B cell (primary cell): ENCODE measurements around the gene IL7R. TPM values are rescaled to one million over a fixed set of nuclear protein-coding genes. Genes with fewer than 3 reads are reported as not detected.

Experiments used
- ATAC-seq: fragments of 200-7000 bp; cut with Tn5 transposase; one replicate; pipeline ENCODE4 v1.10.0; 2021; ENCODE audit warnings: low read depth, mild to moderate bottlenecking, moderate number of reproducible peaks, moderate library complexity
- CTCF ChIA-PET: fragments of 350-600 bp; sonication (Branson Sonifier 250); formaldehyde crosslinking; loops from one replicate; lab custom pipeline; 2021; ENCODE audit warnings: antibody characterized with exemption, inconsistent platforms; lab: Charles Lee
- POLR2A ChIA-PET: fragments of 350-600 bp; sonication (Branson Sonifier 250); formaldehyde crosslinking; loops from one replicate; lab custom pipeline; 2021; ENCODE audit warnings: antibody characterized with exemption; lab: Charles Lee
- DNase-seq: peaks from one replicate; pipeline ENCODE4 v3.0.0; 2013
- H2AFZ ChIP-seq: 2 replicates; pipeline ENCODE4 v1.6.1; 2012; ENCODE audit warnings: mild to moderate bottlenecking, low read depth, low read length; ENCODE audit not compliant: insufficient read depth, poor library complexity, severe bottlenecking
- H3K27ac ChIP-seq, 2 donors: 1 replicate in 1 of 2; 2 replicates in 1 of 2; pipeline ENCODE4 v1.5.1; 2012 to 2013; ENCODE audit warnings: low read length in 2 of 2, mild to moderate bottlenecking in 2 of 2, moderate library complexity in 1 of 2
- H3K27me3 ChIP-seq, 4 experiments: fragments of 200-600 bp in 1 of 4; sonication (generic) in 1 of 4; replicated peaks in 1 of 4; 1 replicate in 2 of 4; 2 replicates in 2 of 4; pipeline versions ENCODE4 v1.6.1 to v1.7.0; 2013 to 2016; ENCODE audit warnings: low read length in 3 of 4, mild to moderate bottlenecking in 2 of 4, mixed read lengths in 1 of 4, moderate library complexity in 1 of 4; ENCODE audit not compliant: insufficient read depth in 4 of 4, control insufficient read depth in 3 of 4; ENCODE audit errors: control extremely low read depth in 1 of 4
- H3K36me3 ChIP-seq, 2 experiments: replicated peaks in 1 of 2; 1 replicate in 1 of 2; 2 replicates in 1 of 2; pipeline versions ENCODE4 v1.6.1 to v1.7.1; 2013; ENCODE audit warnings: low read length in 1 of 2; ENCODE audit not compliant: insufficient read depth in 2 of 2, control insufficient read depth in 1 of 2; ENCODE audit errors: control extremely low read depth in 1 of 2, extremely low read depth in 1 of 2
- H3K4me1 ChIP-seq, 2 donors: fragments of 200-600 bp in 1 of 2; sonication (generic) in 1 of 2; 1 replicate in 1 of 2; 2 replicates in 1 of 2; pipeline versions ENCODE4 v1.5.1 to v1.6.1; 2013 to 2017; ENCODE audit warnings: low read length in 2 of 2; ENCODE audit not compliant: control insufficient read depth in 2 of 2, insufficient read depth in 2 of 2
- H3K4me2 ChIP-seq: replicated peaks from 2 replicates; pipeline ENCODE3; 2012; ENCODE audit warnings: mild to moderate bottlenecking, low read depth, low read length; ENCODE audit not compliant: poor library complexity, severe bottlenecking
- H3K4me3 ChIP-seq, 5 experiments: fragments of 200-600 bp in 1 of 5; sonication (generic) in 1 of 5; 1 replicate in 3 of 5; 2 replicates in 2 of 5; pipeline versions ENCODE4 v1.5.1 to v1.7.0; 2011 to 2016; ENCODE audit warnings: low read length in 4 of 5, mild to moderate bottlenecking in 4 of 5, low read depth in 2 of 5, control low read depth in 1 of 5, moderate library complexity in 1 of 5; ENCODE audit not compliant: insufficient read depth in 1 of 5; ENCODE audit errors: control extremely low read depth in 1 of 5, extremely low read depth in 1 of 5
- H3K79me2 ChIP-seq: fragments of 200-600 bp; sonication (generic); one replicate; pipeline ENCODE4 v1.6.0; 2016; ENCODE audit warnings: low read length; ENCODE audit not compliant: control insufficient read depth, insufficient read depth
- H3K9ac ChIP-seq: fragments of 200-600 bp; sonication (generic); 2 replicates; pipeline ENCODE4 v1.6.1; 2017; ENCODE audit warnings: mild to moderate bottlenecking, low read length, moderate library complexity
- H3K9me3 ChIP-seq, 3 donors: one replicate each; pipeline versions ENCODE4 v1.6.1 to v1.7.1; 2013; ENCODE audit warnings: low read length in 2 of 3; ENCODE audit not compliant: control insufficient read depth in 2 of 3, insufficient read depth in 1 of 3; ENCODE audit errors: control extremely low read depth in 1 of 3
- H4K20me1 ChIP-seq: 2 replicates; pipeline ENCODE4 v1.6.0; 2012; ENCODE audit warnings: mild to moderate bottlenecking, low read length; ENCODE audit not compliant: insufficient read depth, control insufficient read depth, poor library complexity, severe bottlenecking
- H3K27ac Mint-ChIP-seq: one replicate; pipeline ENCODE4 v1.8.0; 2021; ENCODE audit warnings: mixed read lengths
- H3K27me3 Mint-ChIP-seq: one replicate; pipeline ENCODE4 v1.8.0; 2021; ENCODE audit warnings: mixed read lengths
- H3K4me1 Mint-ChIP-seq: one replicate; pipeline ENCODE4 v1.8.0; 2021; ENCODE audit warnings: mixed read lengths
- H3K4me3 Mint-ChIP-seq: one replicate; pipeline ENCODE4 v1.8.0; 2021; ENCODE audit warnings: mixed read lengths
- H3K9me3 Mint-ChIP-seq: one replicate; pipeline ENCODE4 v1.8.0; 2022; ENCODE audit warnings: mixed read lengths; ENCODE audit not compliant: insufficient read depth
- CTCF ChIP-seq: fragments of 200-600 bp; IDR thresholded peaks from one replicate; pipeline ENCODE4 v1.8.0; 2022; ENCODE audit warnings: antibody characterized with exemption, mild to moderate bottlenecking
- EZH2 ChIP-seq: IDR thresholded peaks from 2 replicates; pipeline ENCODE4 v1.6.1; 2012; ENCODE audit warnings: borderline replicate concordance, low read depth, mild to moderate bottlenecking, moderate library complexity, low read length; ENCODE audit not compliant: insufficient read depth, poor library complexity, severe bottlenecking
- WGBS: methylation state at CpG from one replicate; pipeline ENCODE4 v1.1.5; 2013; ENCODE audit warnings: missing lambda C conversion rate; ENCODE audit not compliant: insufficient coverage; 5-methylcytosine and 5-hydroxymethylcytosine counted together
- intact Hi-C: fragments of 100-400 bp; cut with micrococcal nuclease; formaldehyde crosslinking; loops from one replicate; pipeline ENCODE4 v1.10.0; 2022
- polyA plus RNA-seq: library from polyadenylated mRNA; depleted of rRNA; stranded (reverse); fragments of >200 nt; gene quantifications from 2 replicates; pipeline ENCODE4 v1.2.3, GENCODE V29; 2012
- total RNA-seq, 2 donors: library from RNA; stranded (reverse); fragments of 120-200 nt in 1 of 2; gene quantifications; 1 replicate in 1 of 2; 2 replicates in 1 of 2; pipeline versions ENCODE4 v1.2.3 to v1.2.4, GENCODE V29; 2013 to 2022

Gene IL7R
- total and polyA plus RNA-seq, 2 donors (not counting 1 experiment from before 2014, with no cell fraction given) = 2.4 TPM

GRCh38 chr5:35849860-35850259 lies 6.8 kb upstream of the IL7R start:
- H3K9ac ChIP-seq = no peak overlapping the region
- Mint-ChIP-seq H3K27me3 (no peaks in the 10 kb centered on the region), H3K4me1 (peaks cover 19% of the 10 kb centered on the region), H3K9me3 (no peaks in the 10 kb centered on the region), H3K27ac (no peak overlapping the region), H3K4me3 (no peak overlapping the region)
- TF ChIP-seq EZH2 (no peak), CTCF (no peak)
- DNase-seq = no peak
- no peaks in the 10 kb centered on the region for H3K27me3 ChIP-seq
- ChIA-PET CTCF (no interaction called here), POLR2A (no interaction called here)
- no CpG with 5 or more reads among the region's 6 CpGs for WGBS
- H4K20me1 ChIP-seq = no peaks in the 10 kb centered on the region
- no peak for ATAC-seq
- peaks cover 0 to 12% (median 12%) of the 10 kb centered on the region in 3 donors for H3K9me3 ChIP-seq
- no peak overlapping the region for H3K4me2 ChIP-seq
- H3K79me2 ChIP-seq = no peaks in the 10 kb centered on the region
- no peak overlapping the region for H3K4me3 ChIP-seq
- no peak overlapping the region for H3K27ac ChIP-seq
- no peaks in the 10 kb centered on the region for H3K36me3 ChIP-seq
- H2AFZ ChIP-seq = no peak overlapping the region
- H3K4me1 ChIP-seq = peaks cover 17 to 28% of the 10 kb centered on the region in 2 donors
- intact Hi-C loops = no loop called here

- Histone ChIP-seq H4K20me1 (no peaks in the 10 kb centered on the region), H3K9ac (no peak overlapping the region), H3K27ac (no peak overlapping the region), H3K4me1 (peaks cover 17 to 29% of the 10 kb centered on the region in 2 donors), H2AFZ (no peak overlapping the region), H3K79me2 (no peaks in the 10 kb centered on the region), H3K9me3 (peaks cover 0 to 1% (median 0%) of the 10 kb centered on the region in 3 donors), H3K36me3 (no peaks in the 10 kb centered on the region), H3K27me3 (no peaks in the 10 kb centered on the region), H3K4me2 (no peak overlapping the region), H3K4me3 (no peak overlapping the region)
- TF ChIP-seq CTCF = no peak
- no peak for TF ChIP-seq EZH2
- intact Hi-C loops = no loop called here
- no peak overlapping the region for H3K4me3 Mint-ChIP-seq
- no peak overlapping the region for H3K27ac Mint-ChIP-seq
- peaks cover 22% of the 10 kb centered on the region for H3K4me1 Mint-ChIP-seq
- DNase-seq = no peak
- H3K9me3 Mint-ChIP-seq = no peaks in the 10 kb centered on the region
- WGBS = 83% methylated on average over 4 of the region's 8 CpGs
- CTCF ChIA-PET = no interaction called here
- POLR2A ChIA-PET = no interaction called here
- H3K27me3 Mint-ChIP-seq = no peaks in the 10 kb centered on the region
- ATAC-seq = no peak
Observed at GRCh38 chr5:35850967-35851680, 5.6 kb upstream of the IL7R start.
